ENCODE results near the gene CACNB2. TPM values are rescaled to one million over a fixed set of nuclear protein-coding genes. Genes with fewer than 3 reads are reported as not detected.

The CACNB2 gene
- total and polyA plus RNA-seq, 2 experiments from 2014 or later = 4.6 to 5.3 TPM

GRCh38 chr10:18224626-18225445, 84.6 kb downstream of the CACNB2 start:
- no peaks in the 10 kb centered on the region for H4K20me1 ChIP-seq (ENCODE audit: insufficient read depth, poor library complexity, severe bottlenecking)
- H3K9me3 ChIP-seq (ENCODE audit: low read depth) = no peaks in the 10 kb centered on the region
- H3K4me1 ChIP-seq (ENCODE audit: insufficient read depth) = no peaks in the 10 kb centered on the region
- 77% methylated on average over 12 of the region's 12 CpGs for WGBS (ENCODE audit: low lambda C conversion rate, missing lambda C conversion rate)
- no peak overlapping the region for H3K4me2 ChIP-seq
- H2AFZ ChIP-seq = no peak overlapping the region
- H3K27ac ChIP-seq = no peak overlapping the region
- H3K9me2 ChIP-seq (replicated peaks; ENCODE audit: insufficient read depth) = no peaks in the 10 kb centered on the region
- DNase-seq (ENCODE audit: low spot score) = no peak
- H3K27me3 ChIP-seq = no peaks in the 10 kb centered on the region
- no peaks in the 10 kb centered on the region for H3K36me3 ChIP-seq (replicated peaks; ENCODE audit: insufficient read depth, low read depth)
- no peaks in the 10 kb centered on the region for H3K79me2 ChIP-seq
- TF ChIP-seq EZH2phosphoT487 (IDR thresholded peaks at IDR 0.05; ENCODE audit: low read depth, severe bottlenecking, unreplicated experiment) (no peak), CTCF (IDR thresholded peaks at IDR 0.05; ENCODE audit: poor library complexity) (no peak), EZH2 (IDR thresholded peaks at IDR 0.05; ENCODE audit: borderline replicate concordance) (no peak)
- H3K4me3 ChIP-seq = no peak overlapping the region

DNA sequence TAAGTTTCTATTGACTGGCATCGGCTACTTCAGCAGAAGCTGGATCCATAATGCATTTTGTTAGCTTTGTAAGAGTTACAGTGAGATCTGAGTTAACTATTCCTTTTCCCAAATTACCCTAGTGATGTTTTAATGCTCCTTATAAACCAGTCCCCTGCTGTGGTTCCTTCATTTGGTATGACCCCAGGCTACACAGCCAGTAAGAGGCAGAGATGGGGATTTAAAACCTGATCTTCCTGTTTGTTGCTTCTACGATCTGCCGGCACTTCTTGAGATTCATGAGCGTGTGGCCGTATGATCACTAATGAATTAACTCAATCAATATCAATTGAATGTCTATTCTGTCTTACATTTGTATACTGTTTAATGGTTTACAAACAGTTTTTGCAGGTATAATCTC, 86.1 kb downstream of the CACNB2 start:
- no peaks in the 10 kb centered on the region for H3K9me3 ChIP-seq (ENCODE audit: low read depth)
- TF ChIP-seq EZH2phosphoT487 (IDR thresholded peaks at IDR 0.05; ENCODE audit: low read depth, severe bottlenecking, unreplicated experiment) (no peak), EZH2 (IDR thresholded peaks at IDR 0.05; ENCODE audit: borderline replicate concordance) (no peak), CTCF (IDR thresholded peaks at IDR 0.05; ENCODE audit: poor library complexity) (no peak)
- H3K27me3 ChIP-seq = no peaks in the 10 kb centered on the region
- H3K4me1 ChIP-seq (ENCODE audit: insufficient read depth) = no peaks in the 10 kb centered on the region
- no peaks in the 10 kb centered on the region for H3K79me2 ChIP-seq
- no peaks in the 10 kb centered on the region for H3K9me2 ChIP-seq (replicated peaks; ENCODE audit: insufficient read depth)
- H2AFZ ChIP-seq = no peak overlapping the region
- no peak for DNase-seq (ENCODE audit: low spot score)
- no peaks in the 10 kb centered on the region for H4K20me1 ChIP-seq (ENCODE audit: insufficient read depth, poor library complexity, severe bottlenecking)
- H3K36me3 ChIP-seq (replicated peaks; ENCODE audit: insufficient read depth, low read depth) = no peaks in the 10 kb centered on the region
- no peak overlapping the region for H3K4me2 ChIP-seq
- H3K27ac ChIP-seq = no peak overlapping the region
- H3K4me3 ChIP-seq = no peak overlapping the region
- 73% methylated on average over 5 of the region's 5 CpGs for WGBS (ENCODE audit: low lambda C conversion rate, missing lambda C conversion rate)

- Histone ChIP-seq H3K27me3 (no peaks in the 10 kb centered on the region), H3K79me2 (no peaks in the 10 kb centered on the region), H3K4me2 (no peak overlapping the region), H3K9me3 (ENCODE audit: low read depth) (no peaks in the 10 kb centered on the region), H3K4me3 (no peak overlapping the region), H4K20me1 (ENCODE audit: insufficient read depth, poor library complexity, severe bottlenecking) (no peaks in the 10 kb centered on the region), H2AFZ (no peak overlapping the region), H3K27ac (no peak overlapping the region), H3K9me2 (replicated peaks; ENCODE audit: insufficient read depth) (no peaks in the 10 kb centered on the region), H3K4me1 (ENCODE audit: insufficient read depth) (no peaks in the 10 kb centered on the region), H3K36me3 (replicated peaks; ENCODE audit: insufficient read depth, low read depth) (no peaks in the 10 kb centered on the region)
- 85% methylated on average over 3 of the region's 3 CpGs for WGBS (ENCODE audit: low lambda C conversion rate, missing lambda C conversion rate)
- no peak for DNase-seq (ENCODE audit: low spot score)
- TF ChIP-seq CTCF (IDR thresholded peaks at IDR 0.05; ENCODE audit: poor library complexity) = no peak
- TF ChIP-seq EZH2 (IDR thresholded peaks at IDR 0.05; ENCODE audit: borderline replicate concordance) = no peak
- no peak for TF ChIP-seq EZH2phosphoT487 (IDR thresholded peaks at IDR 0.05; ENCODE audit: low read depth, severe bottlenecking, unreplicated experiment)
Measured at GRCh38 chr10:18229826-18230225, 89.6 kb downstream of the CACNB2 start.

Measured in hepatocyte (in vitro differentiated cells).